Measurements from ENCODE around the gene LSS. TPM values are rescaled to one million over a fixed set of nuclear protein-coding genes. Genes with fewer than 3 reads are reported as not detected.
A peak's percentile ranks its signal among the peaks of the same experiment; 100 is the strongest.

LSS gene
- total RNA-seq, 1 donor from 2014 or later: 83.2 TPM

DNA sequence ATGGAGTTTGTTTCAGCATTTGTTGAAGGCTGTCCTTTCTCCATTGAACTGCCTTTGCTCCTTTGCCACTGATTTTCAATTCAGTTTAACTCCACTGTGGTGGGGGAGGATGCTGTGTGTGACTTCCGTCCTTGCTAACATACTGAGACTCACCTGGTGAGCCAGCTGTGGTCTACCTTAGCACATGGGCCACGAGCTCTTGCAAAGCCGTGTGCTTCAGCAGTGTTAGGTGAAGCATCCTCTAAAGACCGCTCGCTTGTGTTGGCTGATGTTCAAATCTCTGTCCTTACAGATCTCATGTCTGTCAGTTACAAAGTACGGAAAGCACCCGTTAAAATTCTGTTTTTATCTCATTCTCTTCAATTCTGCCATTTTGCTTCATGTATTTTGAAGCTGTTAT is 40.8 kb downstream of the LSS start:
- no peaks in the 10 kb centered on the region for H3K36me3 ChIP-seq (ENCODE audit: insufficient read depth, low read length)
- no peak overlapping the region for H2AFZ ChIP-seq (ENCODE audit: low read depth, low read length)
- no peaks in the 10 kb centered on the region for H3K79me2 ChIP-seq (ENCODE audit: insufficient read depth, low read length)
- no peaks in the 10 kb centered on the region for H3K27me3 Mint-ChIP-seq (ENCODE audit: low read depth, unreplicated experiment)
- peak overlapping the region; percentile 76 for H3K4me2 ChIP-seq (ENCODE audit: low read length)
- no peak for DNase-seq (ENCODE audit: low read depth)
- H3K27ac Mint-ChIP-seq (ENCODE audit: unreplicated experiment): peak overlapping the region; percentile 89
- peaks cover 6% of the 10 kb centered on the region for H3K36me3 Mint-ChIP-seq (ENCODE audit: low read depth, unreplicated experiment)
- peaks cover 34% of the 10 kb centered on the region for H3K4me1 ChIP-seq (ENCODE audit: insufficient read depth, low read length)
- H3K9me3 Mint-ChIP-seq (ENCODE audit: unreplicated experiment): no peaks in the 10 kb centered on the region
- H4K20me1 ChIP-seq (ENCODE audit: insufficient read depth, low read length): peaks cover 15% of the 10 kb centered on the region
- no peaks in the 10 kb centered on the region for H3K9me3 ChIP-seq (ENCODE audit: insufficient read depth, low read depth, low read length)
- no peak overlapping the region for H3K27ac ChIP-seq (ENCODE audit: low read depth, low read length)
- H3K4me3 ChIP-seq (ENCODE audit: insufficient read depth, low read depth, low read length): no peak overlapping the region
- no peak for FAIRE-seq
- H3K4me3 Mint-ChIP-seq (ENCODE audit: unreplicated experiment): peak overlapping the region; percentile 21
- H3K9ac ChIP-seq (ENCODE audit: low read length): no peak overlapping the region
- H3K4me1 Mint-ChIP-seq (ENCODE audit: low read depth, unreplicated experiment): peaks cover 37% of the 10 kb centered on the region
- TF ChIP-seq EZH2 (IDR thresholded peaks at IDR 0.05; ENCODE audit: insufficient read depth, low read length): no peak
- TF ChIP-seq, protein P1, sequence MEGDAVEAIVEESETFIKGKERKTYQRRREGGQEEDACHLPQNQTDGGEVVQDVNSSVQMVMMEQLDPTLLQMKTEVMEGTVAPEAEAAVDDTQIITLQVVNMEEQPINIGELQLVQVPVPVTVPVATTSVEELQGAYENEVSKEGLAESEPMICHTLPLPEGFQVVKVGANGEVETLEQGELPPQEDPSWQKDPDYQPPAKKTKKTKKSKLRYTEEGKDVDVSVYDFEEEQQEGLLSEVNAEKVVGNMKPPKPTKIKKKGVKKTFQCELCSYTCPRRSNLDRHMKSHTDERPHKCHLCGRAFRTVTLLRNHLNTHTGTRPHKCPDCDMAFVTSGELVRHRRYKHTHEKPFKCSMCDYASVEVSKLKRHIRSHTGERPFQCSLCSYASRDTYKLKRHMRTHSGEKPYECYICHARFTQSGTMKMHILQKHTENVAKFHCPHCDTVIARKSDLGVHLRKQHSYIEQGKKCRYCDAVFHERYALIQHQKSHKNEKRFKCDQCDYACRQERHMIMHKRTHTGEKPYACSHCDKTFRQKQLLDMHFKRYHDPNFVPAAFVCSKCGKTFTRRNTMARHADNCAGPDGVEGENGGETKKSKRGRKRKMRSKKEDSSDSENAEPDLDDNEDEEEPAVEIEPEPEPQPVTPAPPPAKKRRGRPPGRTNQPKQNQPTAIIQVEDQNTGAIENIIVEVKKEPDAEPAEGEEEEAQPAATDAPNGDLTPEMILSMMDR (IDR thresholded peaks at IDR 0.05; ENCODE audit: insufficient read depth, low read depth, low read length): no peak
- no peaks in the 10 kb centered on the region for H3K27me3 ChIP-seq (ENCODE audit: insufficient read depth, low read length)

DNA sequence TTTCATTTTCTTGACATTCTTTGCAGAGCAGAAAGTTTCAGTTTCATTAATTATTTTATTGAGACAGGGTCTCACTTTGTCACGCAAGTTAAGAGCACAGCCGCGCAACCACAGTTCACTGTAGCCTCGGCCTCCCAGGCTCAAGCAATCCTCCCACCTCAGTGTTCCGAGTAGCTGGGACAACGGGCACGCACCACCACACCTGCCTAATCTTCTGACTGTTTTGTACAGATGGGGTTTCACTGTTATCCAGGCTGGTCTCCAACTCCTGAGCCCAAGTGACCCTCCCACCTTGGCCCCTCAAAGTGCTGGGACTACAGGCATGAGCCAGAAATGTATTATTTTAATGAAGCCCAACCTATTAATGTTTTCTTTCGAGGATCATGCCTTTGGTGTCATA is 41.3 kb downstream of the LSS start:
- peaks cover 37% of the 10 kb centered on the region for H3K4me1 Mint-ChIP-seq (ENCODE audit: low read depth, unreplicated experiment)
- Histone ChIP-seq H3K27ac (ENCODE audit: low read depth, low read length) (no peak overlapping the region), H3K4me3 (ENCODE audit: insufficient read depth, low read depth, low read length) (no peak overlapping the region), H3K36me3 (ENCODE audit: insufficient read depth, low read length) (no peaks in the 10 kb centered on the region), H4K20me1 (ENCODE audit: insufficient read depth, low read length) (peaks cover 15% of the 10 kb centered on the region), H3K4me2 (ENCODE audit: low read length) (no peak overlapping the region), H3K27me3 (ENCODE audit: insufficient read depth, low read length) (no peaks in the 10 kb centered on the region), H3K4me1 (ENCODE audit: insufficient read depth, low read length) (peaks cover 34% of the 10 kb centered on the region), H3K9me3 (ENCODE audit: insufficient read depth, low read depth, low read length) (no peaks in the 10 kb centered on the region), H3K79me2 (ENCODE audit: insufficient read depth, low read length) (no peaks in the 10 kb centered on the region), H2AFZ (ENCODE audit: low read depth, low read length) (no peak overlapping the region), H3K9ac (ENCODE audit: low read length) (no peak overlapping the region)
- no peaks in the 10 kb centered on the region for H3K9me3 Mint-ChIP-seq (ENCODE audit: unreplicated experiment)
- FAIRE-seq (no peak), DNase-seq (ENCODE audit: low read depth) (no peak)
- no peak overlapping the region for H3K4me3 Mint-ChIP-seq (ENCODE audit: unreplicated experiment)
- no peak overlapping the region for H3K27ac Mint-ChIP-seq (ENCODE audit: unreplicated experiment)
- TF ChIP-seq, protein P1 (IDR thresholded peaks at IDR 0.05; ENCODE audit: insufficient read depth, low read depth, low read length): no peak
- TF ChIP-seq EZH2 (IDR thresholded peaks at IDR 0.05; ENCODE audit: insufficient read depth, low read length): no peak
- H3K36me3 Mint-ChIP-seq (ENCODE audit: low read depth, unreplicated experiment): peaks cover 6% of the 10 kb centered on the region
- no peaks in the 10 kb centered on the region for H3K27me3 Mint-ChIP-seq (ENCODE audit: low read depth, unreplicated experiment)

DNA sequence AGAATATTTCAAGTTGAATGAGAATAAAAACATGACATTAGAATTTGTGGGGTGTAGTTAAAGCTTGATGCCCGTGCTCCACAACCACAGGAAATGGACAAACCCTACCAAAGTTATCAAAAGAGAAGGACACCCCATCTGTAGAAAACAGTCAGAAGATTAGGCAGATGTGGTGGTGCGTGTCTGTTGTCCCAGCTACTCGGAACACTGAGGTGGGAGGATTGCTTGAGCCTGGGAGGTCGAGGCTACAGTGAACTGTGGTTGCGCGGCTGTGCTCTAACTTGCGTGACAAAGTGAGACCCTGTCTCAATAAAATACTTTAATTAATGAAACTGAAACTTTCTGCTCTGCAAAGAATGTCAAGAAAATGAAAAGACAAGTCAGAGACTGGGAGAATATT is 42.9 kb downstream of the LSS start:
- Histone ChIP-seq H3K79me2 (ENCODE audit: insufficient read depth, low read length) (no peaks in the 10 kb centered on the region), H3K36me3 (ENCODE audit: insufficient read depth, low read length) (no peaks in the 10 kb centered on the region), H2AFZ (ENCODE audit: low read depth, low read length) (no peak overlapping the region), H3K27me3 (ENCODE audit: insufficient read depth, low read length) (no peaks in the 10 kb centered on the region), H3K9me3 (ENCODE audit: insufficient read depth, low read depth, low read length) (no peaks in the 10 kb centered on the region), H3K9ac (ENCODE audit: low read length) (no peak overlapping the region), H3K4me3 (ENCODE audit: insufficient read depth, low read depth, low read length) (no peak overlapping the region), H4K20me1 (ENCODE audit: insufficient read depth, low read length) (peaks cover under 1% of the 10 kb centered on the region), H3K27ac (ENCODE audit: low read depth, low read length) (no peak overlapping the region), H3K4me1 (ENCODE audit: insufficient read depth, low read length) (peaks cover 23% of the 10 kb centered on the region), H3K4me2 (ENCODE audit: low read length) (no peak overlapping the region)
- Mint-ChIP-seq H3K27me3 (ENCODE audit: low read depth, unreplicated experiment) (no peaks in the 10 kb centered on the region), H3K9me3 (ENCODE audit: unreplicated experiment) (no peaks in the 10 kb centered on the region), H3K4me3 (ENCODE audit: unreplicated experiment) (no peak overlapping the region), H3K4me1 (ENCODE audit: low read depth, unreplicated experiment) (peaks cover 28% of the 10 kb centered on the region), H3K27ac (ENCODE audit: unreplicated experiment) (no peak overlapping the region), H3K36me3 (ENCODE audit: low read depth, unreplicated experiment) (no peaks in the 10 kb centered on the region)
- TF ChIP-seq, protein P1 (IDR thresholded peaks at IDR 0.05; ENCODE audit: insufficient read depth, low read depth, low read length): no peak
- TF ChIP-seq EZH2 (IDR thresholded peaks at IDR 0.05; ENCODE audit: insufficient read depth, low read length): no peak
- FAIRE-seq (no peak), DNase-seq (ENCODE audit: low read depth) (no peak)

All from astrocyte (in vitro differentiated cells and primary cell).